H1 (cell line): ENCODE data around the gene SRSF7. TPM values are rescaled to one million over a fixed set of nuclear protein-coding genes. Genes with fewer than 3 reads are reported as not detected.

Source experiments
- ATF3 ChIP-seq: IDR thresholded peaks from 2 replicates; pipeline ENCODE4 v1.6.1; 2011; ENCODE audit warnings: low read depth, mild to moderate bottlenecking, low read length; ENCODE audit not compliant: insufficient read depth
- CBX5 ChIP-seq: fragments of 300-800, 300-1000 bp; sonication (generic); IDR thresholded peaks from 2 replicates; pipeline ENCODE4 v1.7.1; 2016; ENCODE audit warnings: antibody characterized with exemption, low read length, low read depth
- CHD1 ChIP-seq: IDR thresholded peaks from 2 replicates; pipeline ENCODE4 v1.6.1; 2012; ENCODE audit warnings: low read depth, low read length, improper control_type of control experiment
- CTBP2 ChIP-seq: IDR thresholded peaks from 2 replicates; pipeline ENCODE4 v1.7.0; 2011; ENCODE audit warnings: borderline replicate concordance, mild to moderate bottlenecking, moderate library complexity, mixed read lengths, low read length; ENCODE audit not compliant: insufficient read depth, insufficient read length
- EGR1 ChIP-seq: IDR thresholded peaks from 2 replicates; pipeline ENCODE4 v1.6.1; 2011; ENCODE audit warnings: low read depth, low read length, borderline replicate concordance
- HDAC6 ChIP-seq: IDR thresholded peaks from one replicate; pipeline ENCODE4 v1.7.1; 2012; ENCODE audit warnings: low read depth, mild to moderate bottlenecking, inconsistent platforms, low read length, moderate library complexity
- JUND ChIP-seq: IDR thresholded peaks from 2 replicates; pipeline ENCODE4 v1.6.1; 2011; ENCODE audit warnings: mild to moderate bottlenecking, improper control_type of control experiment, low read length
- POLR2AphosphoS5 ChIP-seq: IDR thresholded peaks from 2 replicates; pipeline ENCODE4 v1.6.1; 2011; ENCODE audit warnings: low read depth, low read length
- SIX5 ChIP-seq: IDR thresholded peaks from 2 replicates; pipeline ENCODE4 v1.6.1; 2011; ENCODE audit warnings: mild to moderate bottlenecking, low read depth, low read length
- SRF ChIP-seq: IDR thresholded peaks from 2 replicates; pipeline ENCODE4 v1.6.1; 2011; ENCODE audit warnings: mild to moderate bottlenecking, low read depth, low read length, moderate library complexity
- polyA plus RNA-seq, 7 experiments: library from polyadenylated mRNA; depleted of rRNA in 3 of 7; stranded (reverse) in 5 of 7; unstranded in 2 of 7; fragments of >200 nt in 5 of 7; fragments of 200-250 nt in 2 of 7; gene quantifications; 1 replicate in 5 of 7; 2 replicates in 1 of 7; 4 replicates in 1 of 7; pipeline versions ENCODE4 v1.2.1 to v1.2.3, GENCODE V29; 2011 to 2013; ENCODE audit warnings: missing spikeins in 2 of 7, mixed read lengths in 2 of 7
- total RNA-seq: library from RNA; stranded (reverse); fragmentation: NEBNext Ultra II Directional; extraction: Animal tissue kit (Norgen Biotek cat#: 25700); gene quantifications from 2 replicates; pipeline ENCODE4 v1.2.1, GENCODE V29; 2021

The SRSF7 gene
- total and polyA plus RNA-seq, 2 of the 8 experiments (the other 6 are each of a cell fraction or from before 2014, with no cell fraction given): 370 to 415 TPM

GRCh38 chr2:38793511-38793910, 42.4 kb upstream of the SRSF7 start (continued):
- TF ChIP-seq SRF (no peak), JUND (no peak), HDAC6 (no peak), CTBP2 (no peak), ATF3 (no peak), CBX5 (no peak), SIX5 (no peak), CHD1 (no peak), EGR1 (no peak), POLR2AphosphoS5 (no peak)
- TF ChIP-seq, all 59 proteins: peak for 0
